ENCODE results near the gene PLAAT2.

DNA sequence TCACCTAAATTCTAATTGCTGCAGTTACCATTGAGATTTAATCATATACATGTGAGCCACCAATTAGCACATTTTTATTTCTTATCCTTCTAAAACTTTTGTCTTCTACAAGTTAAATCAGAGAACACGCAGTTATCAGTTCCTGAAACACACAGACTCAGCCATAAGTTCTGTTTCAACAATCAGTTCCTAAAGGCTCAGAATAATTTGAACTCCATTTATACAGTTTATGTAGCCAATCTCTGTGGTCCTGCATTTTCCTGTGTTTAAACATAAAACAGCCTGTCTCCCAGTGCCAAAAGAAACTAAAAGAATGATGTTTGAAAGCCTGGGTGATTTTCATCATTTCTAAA is 48.2 kb upstream of the PLAAT2 start:
- no peak for TF ChIP-seq YY1 (IDR thresholded peaks at IDR 0.05; ENCODE audit: insufficient read depth, insufficient read length)
- no peak for TF ChIP-seq ZNF274 (IDR thresholded peaks at IDR 0.05; ENCODE audit: low read depth, low read length)
- TF ChIP-seq SUZ12 (IDR thresholded peaks at IDR 0.05; ENCODE audit: extremely low read depth, insufficient read depth, insufficient read length), result no peak

Data from NT2/D1 (cell line).